HG02588 (cell line): ENCODE data around the gene NUDT15.
"Not testable (repeated sequence)": the region's sequence is repeated elsewhere in the genome, so short reads cannot be mapped to it uniquely, and the experiment has no call there.

Source experiments
- ATAC-seq: cut with Tn5 transposase; IDR thresholded peaks from one replicate; pipeline ENCODE4 v1.9.1; 2021; ENCODE audit warnings: mild to moderate bottlenecking, moderate library complexity; ENCODE audit not compliant: unreplicated experiment

The NUDT15 gene

DNA sequence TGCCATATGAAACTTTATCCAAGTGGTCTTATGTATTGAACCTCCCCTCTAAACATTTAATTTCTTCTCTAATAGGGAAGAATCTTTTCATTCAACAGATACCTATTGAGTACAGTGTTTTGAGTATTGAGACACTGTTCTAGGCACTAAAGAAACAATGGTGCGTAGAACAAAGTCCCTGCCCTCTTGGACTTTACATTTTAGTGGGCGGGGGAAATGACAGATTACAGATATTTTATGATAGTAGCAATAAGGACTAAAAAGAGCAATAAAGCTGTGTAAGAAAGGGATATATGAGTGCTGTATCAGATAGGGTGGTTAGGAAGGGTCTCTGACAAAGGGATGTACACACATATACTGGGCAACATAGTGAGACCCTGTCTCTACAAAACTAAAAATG is 5.4 kb downstream of the NUDT15 start:
- ATAC-seq: no peak

DNA sequence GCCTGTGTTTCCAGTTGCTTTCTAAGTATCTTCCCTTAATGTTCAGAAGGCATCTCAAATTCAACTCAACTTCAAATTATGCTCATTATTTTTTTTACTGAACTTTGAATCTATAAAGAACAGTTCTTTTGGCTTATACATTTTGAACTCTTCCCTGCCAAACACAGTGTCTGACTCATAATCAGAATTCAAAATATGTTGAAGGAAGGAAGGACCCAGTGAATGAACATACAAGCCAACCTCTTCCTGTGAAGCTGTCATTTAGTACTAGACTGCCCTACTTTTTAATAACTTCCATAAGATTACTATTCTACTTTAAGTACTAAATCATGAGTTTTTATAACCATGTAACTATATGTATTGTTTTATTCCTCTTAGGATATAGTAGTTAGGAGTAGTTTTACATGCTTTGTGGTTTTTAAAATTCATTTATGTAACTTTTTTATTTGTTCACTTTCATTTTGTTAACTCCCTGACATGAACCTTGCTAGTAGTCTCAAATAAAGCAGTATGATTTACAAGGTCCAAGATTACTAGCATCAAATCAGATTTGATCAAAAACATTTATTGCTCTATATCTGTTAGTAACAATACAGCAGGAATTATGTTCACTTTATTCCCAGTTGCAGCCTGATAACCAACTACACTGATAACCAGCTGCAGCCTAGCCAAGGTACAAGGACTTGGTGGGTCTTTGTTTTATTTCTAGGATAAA is 6.4 kb downstream of the NUDT15 start:
- peak; percentile 49 for ATAC-seq

DNA sequence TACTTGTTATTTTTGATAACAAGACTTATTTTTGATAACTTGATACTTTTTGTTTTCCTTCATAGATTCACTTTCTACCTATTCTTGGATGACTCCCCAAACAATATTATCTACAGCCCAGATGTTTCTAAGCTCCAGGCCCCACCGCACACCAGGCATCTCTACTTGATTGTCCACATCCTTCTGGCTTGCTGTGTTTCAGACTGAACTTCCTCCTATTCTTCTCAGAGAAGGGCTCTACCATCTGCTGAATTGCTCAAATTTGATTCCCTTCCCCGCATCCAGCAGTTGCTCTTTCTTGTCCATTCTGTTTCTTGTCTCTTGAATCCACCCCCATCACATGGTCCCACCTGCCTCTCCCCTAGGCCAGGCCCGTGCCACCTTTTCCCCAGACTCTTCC is 13.0 kb downstream of the NUDT15 start:
- no peak for ATAC-seq

DNA sequence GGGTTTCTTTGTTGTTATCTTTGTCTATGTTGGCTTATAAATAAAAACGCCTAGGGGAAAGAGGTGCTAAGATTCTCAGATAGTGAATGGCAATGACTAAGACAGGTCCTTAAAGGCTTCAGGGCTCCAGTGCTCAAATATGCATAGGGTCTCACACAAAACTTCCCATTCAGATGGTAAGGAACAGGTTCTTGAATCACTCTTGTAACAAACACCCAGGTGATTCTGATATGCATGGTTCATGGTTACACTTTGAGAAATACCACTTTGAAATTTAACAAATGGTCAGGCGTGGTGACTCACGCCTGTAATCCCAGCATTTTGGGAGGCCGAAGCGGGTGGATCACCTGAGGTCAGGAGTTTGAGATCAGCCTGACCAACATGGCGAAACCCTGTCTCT is 17.1 kb downstream of the NUDT15 start:
- no peak for ATAC-seq

DNA sequence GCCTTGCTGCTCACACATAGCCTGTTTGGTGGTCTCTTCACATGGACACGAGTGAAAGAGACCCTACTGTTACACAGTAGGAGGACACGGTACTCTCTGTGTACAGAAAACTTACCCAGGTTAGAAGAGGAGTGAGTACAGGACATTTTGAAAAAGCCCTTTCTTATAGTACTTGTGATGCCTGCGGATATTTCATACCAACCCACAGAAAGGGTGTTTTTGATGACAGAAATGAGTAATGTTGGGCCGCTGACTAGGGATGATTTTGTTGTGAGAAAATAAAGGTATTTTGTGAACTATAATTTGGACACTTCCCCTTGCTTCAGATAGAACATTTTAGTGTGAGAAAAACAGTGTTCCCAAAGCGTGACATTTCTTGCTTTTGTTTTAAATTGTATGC is 18.2 kb downstream of the NUDT15 start:
- ATAC-seq: no peak

DNA sequence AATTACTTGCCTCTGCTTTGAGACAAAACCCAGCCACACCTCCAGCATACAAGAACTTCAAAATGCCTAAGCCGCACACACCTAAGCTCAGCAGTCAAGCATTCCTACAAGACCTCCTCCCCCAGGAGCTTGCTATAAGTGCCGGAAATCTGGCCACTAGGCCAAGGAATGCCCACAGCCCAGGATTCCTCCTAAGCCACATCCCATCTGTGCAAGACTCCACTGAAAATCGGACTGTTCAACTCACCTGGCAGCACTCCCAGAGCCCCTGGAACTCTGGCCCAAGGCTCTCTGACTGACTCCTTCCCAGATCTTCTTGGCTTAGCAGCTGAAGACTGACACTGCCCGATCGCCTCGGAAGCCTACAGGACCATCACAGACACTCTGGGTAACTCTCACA is 21.0 kb downstream of the NUDT15 start:
- ATAC-seq: not testable (repeated sequence)

DNA sequence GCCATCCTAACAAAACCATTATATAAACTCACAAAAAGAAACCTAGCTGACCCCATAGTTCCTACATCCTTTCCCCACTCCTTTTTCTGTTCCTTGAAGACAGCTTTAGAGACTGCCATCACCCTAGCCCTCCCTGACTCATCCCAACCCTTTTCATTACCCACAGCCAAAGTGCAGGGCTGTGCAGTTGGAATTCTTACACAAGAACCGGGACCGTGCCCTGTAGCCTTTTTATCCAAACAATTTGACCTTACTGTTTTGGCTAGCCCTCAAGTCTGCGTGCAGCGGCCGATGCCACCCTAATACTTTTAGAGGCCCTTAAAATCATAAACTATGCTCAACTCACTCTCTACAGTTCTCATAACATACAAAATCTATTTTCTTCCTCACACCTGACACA is 22.4 kb downstream of the NUDT15 start:
- ATAC-seq: not testable (repeated sequence)

DNA sequence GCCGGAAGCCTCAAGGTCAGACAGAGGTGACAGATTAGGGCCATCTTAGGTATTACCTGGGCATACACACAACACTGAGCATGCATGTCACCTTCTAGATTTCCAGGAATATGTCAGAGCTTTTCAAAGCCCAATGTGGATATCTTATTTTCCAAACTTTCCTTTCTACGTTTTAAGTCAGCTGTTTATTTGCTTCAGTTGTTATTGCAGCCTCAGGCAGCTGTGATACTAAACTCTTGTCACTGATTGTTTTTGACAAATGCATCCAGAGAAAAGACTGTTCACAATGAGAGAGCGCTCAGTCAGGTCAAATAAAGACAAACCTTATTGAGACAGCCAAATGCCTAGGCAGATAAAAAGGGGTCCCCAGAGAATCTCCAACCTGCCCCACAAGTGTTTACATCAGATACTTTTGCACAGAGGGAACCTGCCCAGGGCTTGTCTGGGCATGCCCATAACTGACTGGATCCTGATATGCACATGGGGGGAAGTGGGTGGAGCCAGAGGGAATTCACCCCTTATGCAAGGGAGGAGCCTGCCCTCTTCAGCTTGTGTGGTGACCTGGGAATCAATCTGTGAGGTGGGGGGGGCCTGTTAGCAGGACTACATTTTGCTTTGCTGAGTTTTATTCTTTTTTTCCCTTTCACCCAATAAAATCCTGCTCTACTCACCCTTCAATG is 28.9 kb downstream of the NUDT15 start:
- ATAC-seq: peak; percentile 59

DNA sequence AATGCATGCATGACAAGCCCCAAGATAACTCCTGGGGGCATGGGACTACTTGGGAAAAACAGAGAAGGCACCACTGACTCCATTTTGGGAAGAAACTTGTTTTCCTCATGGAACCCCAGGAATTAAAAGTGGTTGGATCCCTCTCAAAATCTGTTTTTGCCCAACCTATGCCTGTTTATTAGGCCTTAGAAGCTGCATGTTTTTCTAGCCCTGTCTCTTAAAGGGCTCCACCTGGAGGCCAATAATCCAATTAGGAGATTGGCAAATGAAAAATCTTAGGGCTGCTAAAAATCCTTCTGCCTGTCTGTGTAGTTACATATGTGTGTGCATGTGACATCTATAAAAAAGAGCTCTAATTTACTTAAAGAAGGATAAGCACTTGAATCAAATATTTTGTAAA is 30.5 kb downstream of the NUDT15 start:
- ATAC-seq: no peak

DNA sequence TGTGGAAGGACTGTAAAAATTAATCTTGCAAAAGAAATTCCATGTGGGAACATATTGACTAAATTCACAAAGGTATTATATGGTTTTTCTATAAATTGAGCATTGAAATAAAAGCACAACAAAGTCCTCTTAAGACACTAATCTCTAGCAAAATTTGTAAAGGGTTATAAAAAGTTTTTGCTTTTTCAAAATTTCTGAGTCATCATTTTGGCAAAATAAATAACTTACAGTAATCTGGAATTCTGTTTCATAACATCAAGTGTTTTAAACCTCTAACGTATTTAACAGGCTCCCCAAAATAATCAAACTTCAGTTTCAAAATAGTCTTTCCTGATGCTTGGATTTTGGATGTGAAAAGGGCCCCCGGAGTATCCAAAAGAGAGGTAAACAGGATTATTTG is 31.4 kb downstream of the NUDT15 start:
- ATAC-seq: no peak

GRCh38 chr13:48069573-48069972 is 32.0 kb downstream of the NUDT15 start:
- ATAC-seq: no peak

DNA sequence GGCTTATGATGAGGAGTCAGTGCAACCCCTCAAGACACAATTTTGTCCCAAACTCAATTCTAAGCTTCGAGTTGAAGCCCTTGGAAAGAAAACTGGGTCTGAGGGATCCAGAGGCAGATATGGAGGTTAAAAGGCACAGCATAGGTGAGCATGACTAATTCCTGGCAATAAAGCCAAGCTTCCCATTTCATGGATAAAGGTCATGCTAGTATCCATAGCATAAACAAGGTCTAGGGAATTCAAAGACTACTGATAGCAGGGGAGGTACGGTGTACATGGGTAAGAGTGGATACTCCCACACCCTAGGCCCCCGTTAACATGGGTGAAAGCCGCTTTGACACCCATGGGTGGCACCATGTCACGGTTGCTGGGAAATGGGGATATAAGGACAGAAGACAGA is 33.4 kb downstream of the NUDT15 start:
- ATAC-seq: no peak

DNA sequence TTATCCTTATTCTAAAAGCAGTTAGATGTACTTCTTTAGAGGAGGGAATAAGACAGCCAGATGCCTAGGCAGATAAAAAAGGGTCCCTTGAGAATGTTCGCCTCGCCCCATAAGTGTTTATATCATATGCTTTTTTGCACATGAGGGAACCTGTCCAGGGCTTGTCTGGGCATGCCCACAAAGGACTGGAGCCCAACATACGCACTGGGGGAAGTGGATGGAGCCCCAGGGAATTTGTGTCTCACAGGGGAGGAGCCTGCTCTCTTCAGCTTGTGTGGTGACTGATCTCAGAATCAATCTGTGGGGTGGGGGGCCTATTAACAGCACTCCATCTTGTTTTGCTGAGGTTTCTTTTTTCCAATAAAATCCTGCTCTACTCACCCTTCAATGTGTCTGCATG is 34.8 kb downstream of the NUDT15 start:
- ATAC-seq: no peak

DNA sequence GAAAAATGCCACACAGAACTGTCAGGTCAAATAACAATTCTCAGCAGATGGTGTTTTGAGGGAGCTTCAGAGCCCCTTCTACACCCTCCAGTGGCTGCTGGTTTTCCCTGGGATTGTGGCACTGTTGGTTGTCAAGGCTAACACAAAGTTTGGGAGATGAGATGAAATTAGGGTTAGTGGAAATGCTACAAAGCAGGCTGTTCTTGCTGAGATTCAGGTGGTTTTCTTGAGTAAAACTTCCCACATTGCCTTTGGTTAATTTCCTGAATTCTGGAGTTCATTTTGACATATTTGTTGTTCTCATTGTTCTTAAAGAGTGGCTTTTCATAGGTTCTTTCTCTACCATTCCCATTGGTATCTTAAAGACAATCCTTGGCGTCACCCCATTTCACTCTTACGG is 35.3 kb downstream of the NUDT15 start:
- ATAC-seq: no peak

DNA sequence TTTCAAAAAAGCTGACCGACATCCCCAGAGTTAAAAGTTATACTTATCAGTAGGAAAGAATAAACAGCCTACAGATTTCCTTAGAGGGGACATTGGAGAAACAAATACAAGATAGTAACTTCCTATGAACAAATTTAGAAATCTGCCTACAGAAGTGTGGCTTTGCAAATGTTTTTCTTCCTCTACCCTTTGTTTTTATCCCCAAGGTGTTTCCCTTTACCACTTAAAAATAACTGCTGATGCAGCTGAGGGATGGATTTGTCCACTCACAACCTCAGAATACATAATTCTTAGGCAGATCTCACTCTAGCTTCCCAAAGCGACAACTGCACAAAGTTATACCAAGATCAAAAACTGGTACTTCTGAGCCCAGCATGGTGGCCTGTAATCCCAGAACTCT is 36.5 kb downstream of the NUDT15 start:
- ATAC-seq: no peak

DNA sequence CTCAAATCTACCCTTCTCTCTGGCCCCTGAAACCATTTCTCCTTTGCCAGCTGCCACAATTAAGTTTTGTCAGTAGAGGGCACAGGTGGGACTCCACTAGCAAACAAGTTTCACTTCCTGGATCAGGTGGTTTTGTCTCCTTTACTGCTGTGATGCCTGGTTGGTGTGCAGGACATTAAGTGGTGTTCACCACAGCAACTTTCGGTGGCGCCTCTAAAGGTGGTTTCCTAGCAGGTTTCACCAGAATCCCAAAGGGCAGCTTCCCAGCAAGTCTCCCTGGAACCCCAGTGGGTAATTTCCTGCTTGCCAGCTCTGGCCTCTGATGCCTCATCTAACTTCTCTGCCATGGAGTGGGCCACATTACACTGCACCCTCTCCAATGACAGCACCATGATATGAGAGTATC is 40.7 kb downstream of the NUDT15 start:
- ATAC-seq: peak; percentile 98

DNA sequence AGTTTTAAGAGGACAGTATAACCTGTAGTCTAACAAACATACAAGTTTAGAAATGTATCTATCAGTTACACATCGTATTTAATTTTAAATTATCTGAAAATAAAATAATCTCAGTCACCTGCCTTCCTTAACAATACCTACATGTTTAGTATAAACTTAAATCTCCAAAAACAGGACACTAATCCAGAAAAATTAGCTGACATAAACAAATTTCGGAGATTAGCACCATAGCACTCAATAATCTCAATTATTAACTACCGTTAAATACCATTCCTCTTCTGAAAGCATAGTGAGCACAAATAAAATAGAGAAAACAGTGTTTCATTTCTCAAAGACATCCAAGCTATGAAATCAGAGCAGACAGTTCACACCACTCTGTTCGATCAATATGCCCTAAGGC is 44.2 kb downstream of the NUDT15 start:
- no peak for ATAC-seq

DNA sequence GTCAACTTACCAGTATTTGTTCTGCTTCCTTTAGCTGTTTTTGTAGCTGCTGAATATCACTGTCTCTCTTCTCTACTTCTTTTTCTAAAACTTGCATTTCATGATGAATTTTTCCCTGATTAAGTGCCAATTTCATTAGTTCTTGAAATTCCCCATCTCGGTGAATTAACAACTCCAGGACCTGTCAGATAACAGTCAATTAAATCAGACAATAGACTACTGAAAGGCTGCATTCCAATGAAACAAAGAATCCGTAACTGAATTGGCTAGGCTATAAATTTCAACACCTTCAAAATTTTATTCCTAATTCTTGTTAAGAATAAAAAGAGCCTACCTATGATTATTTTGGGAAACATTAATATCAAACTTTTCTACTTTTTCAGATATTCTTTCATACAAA is 48.7 kb downstream of the NUDT15 start:
- ATAC-seq: no peak

DNA sequence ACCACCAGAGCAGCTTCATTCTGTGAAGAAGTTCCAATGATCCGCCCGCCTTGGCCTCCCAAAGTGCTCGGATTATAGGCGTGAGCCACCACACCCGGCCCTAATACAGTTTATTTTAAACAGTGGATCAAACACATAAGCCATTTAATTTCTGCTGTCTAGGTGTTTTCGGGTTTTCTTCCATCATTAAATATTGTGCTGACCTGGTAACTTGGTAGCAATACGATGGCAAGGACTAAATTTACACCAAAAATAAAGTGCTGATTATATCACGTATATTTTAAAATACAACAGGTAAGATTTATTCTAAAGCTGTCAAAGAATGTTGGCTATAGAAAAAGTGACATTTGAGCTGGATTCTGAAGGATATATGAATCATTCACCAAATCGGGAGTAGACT is 56.1 kb downstream of the NUDT15 start:
- ATAC-seq: no peak

DNA sequence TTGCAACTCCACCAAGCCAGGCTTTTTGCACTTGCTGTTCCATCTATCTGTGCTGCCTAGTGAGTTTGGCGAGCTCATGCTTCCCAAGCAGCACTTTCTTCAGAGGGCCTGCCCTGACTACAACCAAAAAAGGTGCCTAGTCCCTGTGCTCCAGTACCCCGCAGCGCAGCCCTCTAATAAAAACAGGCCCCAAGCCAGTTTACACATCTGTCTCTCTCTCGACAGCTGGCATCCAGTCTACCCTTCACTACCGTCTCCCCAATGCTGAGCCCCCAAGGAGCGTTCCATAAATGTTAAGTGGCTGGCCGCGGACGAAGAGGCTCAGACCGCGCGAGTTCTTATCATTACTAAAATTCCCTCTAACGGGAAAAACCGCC is 56.9 kb downstream of the NUDT15 start:
- ATAC-seq: peak; percentile 3

GRCh38 chr13:48094781-48095502 is 57.4 kb downstream of the NUDT15 start, which contains the start of gene MED4:
MED4 (minus strand) TSS chr13:48095104; CDS start chr13:48095078, 26 bp downstream.
- peak; percentile 94 for ATAC-seq

- no peak for ATAC-seq
Observed at GRCh38 chr13:48096670-48097069, 59.1 kb downstream of the NUDT15 start.
